Embryonic facial prominence (tissue), 1 donor: ENCODE measurements around the gene HINT2.

Source experiments
- DNase-seq: peaks from one replicate; pipeline ENCODE4 v3.0.0-alpha.2; 2016; ENCODE audit errors: extremely low spot score

HINT2 gene

GRCh38 chr9:35814841-35815543 is at the start of gene HINT2:
TSS of gene HINT2 (minus strand) at chr9:35815042. CDS start at chr9:35814979, 63 bp downstream.
- DNase-seq, result peak; percentile 95

- no peak for DNase-seq
Observed at GRCh38 chr9:35863583-35863982, 48.7 kb upstream of the HINT2 start.

GRCh38 chr9:35862328-35862727 is 47.5 kb upstream of the HINT2 start:
- DNase-seq, result no peak

GRCh38 chr9:35861161-35861897 is 46.5 kb upstream of the HINT2 start:
- no peak for DNase-seq

- no peak for DNase-seq
Observed at GRCh38 chr9:35859990-35860339, 45.1 kb upstream of the HINT2 start.

- DNase-seq, result no peak
Observed at GRCh38 chr9:35859310-35859989, 44.6 kb upstream of the HINT2 start.

GRCh38 chr9:35858458-35858857 is 43.6 kb upstream of the HINT2 start:
- DNase-seq, result no peak

GRCh38 chr9:35856882-35857281 is 42.0 kb upstream of the HINT2 start:
- no peak for DNase-seq

GRCh38 chr9:35856206-35856605 is 41.4 kb upstream of the HINT2 start:
- no peak for DNase-seq

GRCh38 chr9:35854091-35854762 is 39.4 kb upstream of the HINT2 start:
- DNase-seq, result no peak

GRCh38 chr9:35852876-35853865 is 38.3 kb upstream of the HINT2 start:
- DNase-seq, result no peak

- no peak for DNase-seq
Observed at GRCh38 chr9:35852267-35852815, 37.5 kb upstream of the HINT2 start.

GRCh38 chr9:35847792-35848572 is 33.1 kb upstream of the HINT2 start:
- no peak for DNase-seq

- DNase-seq, result no peak
Observed at GRCh38 chr9:35845824-35846771, 31.3 kb upstream of the HINT2 start.

- peak; percentile 27 for DNase-seq
Observed at GRCh38 chr9:35844628-35845270, 29.9 kb upstream of the HINT2 start.

GRCh38 chr9:35842795-35843194 is 28.0 kb upstream of the HINT2 start:
- no peak for DNase-seq

GRCh38 chr9:35842020-35842745 is 27.3 kb upstream of the HINT2 start:
- DNase-seq, result no peak

- no peak for DNase-seq
Observed at GRCh38 chr9:35841645-35841900, 26.7 kb upstream of the HINT2 start.
